OCI-LY3 (cell line): ENCODE results near the gene HPD.
A peak's percentile ranks its signal among the peaks of the same experiment; 100 is the strongest.

Source experiments
- H2AFZ ChIP-seq: fragments of 200-600, 300-600 bp; shearing (Covaris generic); 2 replicates; pipeline ENCODE4 v1.6.0; 2014; ENCODE audit warnings: antibody characterized with exemption, low read depth, low read length
- H3K27ac ChIP-seq: fragments of 200-600, 300-600 bp; sonication (generic); 2 replicates; pipeline ENCODE4 v1.5.1; 2014; ENCODE audit warnings: mild to moderate bottlenecking, low read length, moderate library complexity, mixed read lengths
- H3K27me3 ChIP-seq: fragments of 200-600, 300-600 bp; sonication (generic); 2 replicates; pipeline ENCODE4 v1.6.1; 2014; ENCODE audit warnings: low read depth, low read length, mixed read lengths
- H3K36me3 ChIP-seq: fragments of 200-600, 300-600 bp; sonication (generic); replicated peaks from 2 replicates; pipeline ENCODE3; 2014; ENCODE audit warnings: low read depth, low read length, mixed read lengths
- H3K4me1 ChIP-seq: fragments of 300-600, 200-600 bp; sonication (generic); 2 replicates; pipeline ENCODE4 v1.6.1; 2014; ENCODE audit warnings: low read length, mixed read lengths
- H3K4me2 ChIP-seq: fragments of 200-600, 300-600 bp; sonication (generic); 2 replicates; pipeline ENCODE4 v1.6.1; 2014; ENCODE audit warnings: low read length, mixed read lengths
- H3K4me3 ChIP-seq: fragments of 300-600, 200-600 bp; sonication (generic); 2 replicates; pipeline ENCODE4 v1.5.1; 2014; ENCODE audit warnings: antibody characterized with exemption, mild to moderate bottlenecking, low read length, moderate library complexity
- H3K79me2 ChIP-seq: fragments of 300-600, 200-600 bp; shearing (Covaris generic); 2 replicates; pipeline ENCODE4 v1.6.1; 2014; ENCODE audit warnings: mild to moderate bottlenecking, low read length, mixed read lengths
- H3K9ac ChIP-seq: fragments of 300-600, 200-600 bp; shearing (Covaris generic); 2 replicates; pipeline ENCODE4 v1.6.0; 2014; ENCODE audit warnings: mild to moderate bottlenecking, low read length, moderate library complexity
- H3K9me3 ChIP-seq: fragments of 200-600, 300-600 bp; shearing (Covaris generic); 2 replicates; pipeline ENCODE4 v1.6.1; 2014; ENCODE audit warnings: low read length, mixed read lengths; ENCODE audit not compliant: insufficient read depth
- H4K20me1 ChIP-seq: fragments of 200-600, 300-600 bp; sonication (generic); 2 replicates; pipeline ENCODE4 v1.6.1; 2016; ENCODE audit warnings: low read length, mixed read lengths; ENCODE audit not compliant: insufficient read depth
- CTCF ChIP-seq: fragments of 200-600, 300-600 bp; sonication (generic); IDR thresholded peaks from 2 replicates; pipeline ENCODE4 v1.5.1; 2014; ENCODE audit warnings: antibody characterized with exemption, low read length, low read depth
- EZH2phosphoT487 ChIP-seq: fragments of 200-600 bp; shearing (Covaris generic); IDR thresholded peaks from 2 replicates; pipeline ENCODE4 v1.6.1; 2018; ENCODE audit warnings: antibody characterized with exemption, mixed run types, low read depth

The HPD gene

GRCh38 chr12:121845701-121846100, 13.0 kb downstream of the HPD start:
- peaks cover 19% of the 10 kb centered on the region for H3K4me1 ChIP-seq
- H3K27ac ChIP-seq: no peak overlapping the region
- TF ChIP-seq CTCF (no peak), EZH2phosphoT487 (no peak)

GRCh38 chr12:121843236-121843982, 15.2 kb downstream of the HPD start:
- H4K20me1 ChIP-seq: no peaks in the 10 kb centered on the region
- H3K4me2 ChIP-seq: no peak overlapping the region
- H3K27me3 ChIP-seq: no peaks in the 10 kb centered on the region
- no peak overlapping the region for H3K27ac ChIP-seq
- no peaks in the 10 kb centered on the region for H3K79me2 ChIP-seq
- no peak overlapping the region for H2AFZ ChIP-seq
- H3K9me3 ChIP-seq: no peaks in the 10 kb centered on the region
- H3K4me1 ChIP-seq: peaks cover 15% of the 10 kb centered on the region
- no peak overlapping the region for H3K4me3 ChIP-seq
- TF ChIP-seq EZH2phosphoT487 (no peak), CTCF (no peak)
- H3K9ac ChIP-seq: no peak overlapping the region
- H3K36me3 ChIP-seq: no peaks in the 10 kb centered on the region

More at GRCh38 chr12:121845701-121846100, 13.0 kb downstream of the HPD start:
- Histone ChIP-seq H3K4me2 (peak overlapping the region; percentile 34; the same call in 1 of the 2 replicates), H3K4me3 (no peak overlapping the region), H3K9ac (0 out of 2 replicates have a peak overlapping the region, but pooled peaks have one; percentile 16), H3K9me3 (no peaks in the 10 kb centered on the region), H3K27me3 (no peaks in the 10 kb centered on the region), H4K20me1 (no peaks in the 10 kb centered on the region), H3K79me2 (no peaks in the 10 kb centered on the region), H3K36me3 (no peaks in the 10 kb centered on the region), H2AFZ (no peak overlapping the region; the same call in 1 of the 2 replicates)

GRCh38 chr12:121839993-121840761, 18.5 kb downstream of the HPD start:
- Histone ChIP-seq H3K4me2 (peak overlapping the region; percentile 94), H3K79me2 (no peaks in the 10 kb centered on the region), H4K20me1 (no peaks in the 10 kb centered on the region), H3K4me1 (peaks cover 11% of the 10 kb centered on the region), H3K27me3 (0 out of 2 replicates have a peak, but pooled peaks cover 3% of the 10 kb centered on the region), H3K27ac (no peak overlapping the region), H3K9me3 (no peaks in the 10 kb centered on the region), H3K9ac (peak overlapping the region; percentile 67), H3K36me3 (no peaks in the 10 kb centered on the region), H2AFZ (peak overlapping the region; percentile 83; the same call in 1 of the 2 replicates), H3K4me3 (peak overlapping the region; percentile 85)
- TF ChIP-seq CTCF: no peak
- no peak for TF ChIP-seq EZH2phosphoT487
